HepG2 (cell line): ENCODE measurements around the gene ZNF618. TPM values are rescaled to one million over a fixed set of nuclear protein-coding genes. Genes with fewer than 3 reads are reported as not detected.
A peak's percentile ranks its signal among the peaks of the same experiment; 100 is the strongest.

Experiments used
- AKNA ChIP-seq: sonication (generic); formaldehyde crosslinking; IDR thresholded peaks from 2 replicates; pipeline ENCODE4 v1.4.0; 2020; ENCODE audit warnings: missing genetic modification reagents, borderline replicate concordance
- CHD4 ChIP-seq: fragments of 200-600 bp; sonication (generic); IDR thresholded peaks from 2 replicates; pipeline ENCODE4 v1.7.0; 2017; ENCODE audit warnings: mild to moderate bottlenecking, low read length, borderline replicate concordance
- CREBL2 ChIP-seq: sonication (generic); formaldehyde crosslinking; IDR thresholded peaks from 2 replicates; pipeline ENCODE4 v1.8.1; 2023; ENCODE audit warnings: missing genetic modification reagents, mild to moderate bottlenecking, borderline replicate concordance
- CSRNP2 ChIP-seq: sonication (generic); formaldehyde crosslinking; conservative IDR thresholded peaks from 2 replicates; pipeline ENCODE4 v1.8.0; 2022; ENCODE audit warnings: low read depth, missing genetic modification reagents
- HHEX ChIP-seq: IDR thresholded peaks from 2 replicates; pipeline ENCODE4 v1.6.1; 2016; ENCODE audit warnings: control low read depth
- IRF2 ChIP-seq: IDR thresholded peaks from 2 replicates; pipeline ENCODE4 v1.6.1; 2018; ENCODE audit warnings: missing genetic modification reagents, missing compliant biosample characterization
- NBN ChIP-seq: fragments of 450-650 bp; conservative IDR thresholded peaks from 2 replicates; pipeline ENCODE4 v1.6.1; 2017
- NFKB2 ChIP-seq: sonication (generic); formaldehyde crosslinking; IDR thresholded peaks from 2 replicates; pipeline ENCODE4 v1.4.0; 2020; ENCODE audit warnings: missing genetic modification reagents, borderline replicate concordance
- SAFB2 ChIP-seq: sonication (generic); formaldehyde crosslinking; IDR thresholded peaks from 2 replicates; pipeline ENCODE4 v1.5.1; 2020; ENCODE audit warnings: missing genetic modification reagents, low read depth, mild to moderate bottlenecking, borderline replicate concordance
- SIX4 ChIP-seq: sonication (generic); formaldehyde crosslinking; IDR thresholded peaks from 2 replicates; pipeline ENCODE4 v1.4.0; 2020; ENCODE audit warnings: missing genetic modification reagents
- SNAPC5 ChIP-seq: sonication (generic); formaldehyde crosslinking; IDR thresholded peaks from 2 replicates; pipeline ENCODE4 v1.8.1; 2023; ENCODE audit warnings: mild to moderate bottlenecking, missing genetic modification reagents, borderline replicate concordance
- SRSF9 ChIP-seq: fragments of 200-400 bp; formaldehyde crosslinking; IDR thresholded peaks from 2 replicates; pipeline ENCODE4 v1.6.1; 2018; ENCODE audit warnings: borderline replicate concordance, mild to moderate bottlenecking, low read depth, low read length; ENCODE audit not compliant: insufficient read depth, poor library complexity, severe bottlenecking
- THYN1 ChIP-seq: sonication (generic); formaldehyde crosslinking; IDR thresholded peaks from 2 replicates; pipeline ENCODE4 v1.8.1; 2023; ENCODE audit warnings: low read depth, mild to moderate bottlenecking, moderate library complexity, missing genetic modification reagents, borderline replicate concordance
- TRIM24 ChIP-seq: sonication (generic); formaldehyde crosslinking; IDR thresholded peaks from 2 replicates; pipeline ENCODE4 v1.8.0; 2022; ENCODE audit warnings: mild to moderate bottlenecking, missing genetic modification reagents
- ZBTB14 ChIP-seq: sonication (generic); formaldehyde crosslinking; IDR thresholded peaks from 2 replicates; pipeline ENCODE4 v1.4.0; 2020; ENCODE audit warnings: missing genetic modification reagents
- ZNF124 ChIP-seq: sonication (generic); formaldehyde crosslinking; IDR thresholded peaks from 2 replicates; pipeline ENCODE4 v1.4.0; 2020; ENCODE audit warnings: missing genetic modification reagents
- ZNF205 ChIP-seq: IDR thresholded peaks from 2 replicates; pipeline ENCODE4 v1.6.1; 2018; ENCODE audit warnings: missing biosample characterization, missing genetic modification reagents
- ZNF24 ChIP-seq: fragments of 450-650 bp; IDR thresholded peaks from 2 replicates; pipeline ENCODE4 v1.6.1; 2017; ENCODE audit warnings: antibody characterized with exemption, mild to moderate bottlenecking
- ZNF607 ChIP-seq: sonication (generic); formaldehyde crosslinking; IDR thresholded peaks from 2 replicates; pipeline ENCODE4 v1.5.1; 2020; ENCODE audit warnings: missing genetic modification reagents, mild to moderate bottlenecking, borderline replicate concordance
- ZNF703 ChIP-seq: sonication (generic); formaldehyde crosslinking; IDR thresholded peaks from 2 replicates; pipeline ENCODE4 v1.5.1; 2020; ENCODE audit warnings: missing genetic modification reagents, mild to moderate bottlenecking, moderate library complexity, borderline replicate concordance
- ZNF737 ChIP-seq: sonication (generic); formaldehyde crosslinking; IDR thresholded peaks from 2 replicates; pipeline ENCODE4 v1.5.0; 2020; ENCODE audit warnings: missing genetic modification reagents, mild to moderate bottlenecking, borderline replicate concordance
- ZNF777 ChIP-seq: sonication (generic); formaldehyde crosslinking; IDR thresholded peaks from 2 replicates; pipeline ENCODE4 v1.4.0; 2020; ENCODE audit warnings: missing genetic modification reagents
- polyA plus RNA-seq, 8 experiments: library from polyadenylated mRNA; depleted of rRNA in 3 of 8; stranded (reverse) in 7 of 8; unstranded in 1 of 8; fragments of >200 nt; fragmentation: Illumina TruSeq in 4 of 8; extraction: Trizol in 4 of 8; gene quantifications; 2 replicates each; pipeline versions ENCODE4 v1.2.1 to v1.2.3, GENCODE V29; 2011 to 2016; ENCODE audit warnings: low read depth in 4 of 8, missing spikeins in 1 of 8, mixed read lengths in 1 of 8; ENCODE audit not compliant: insufficient read depth in 1 of 8
- total RNA-seq, 5 experiments: library from RNA; depleted of rRNA; stranded (reverse); fragments of >200 nt; fragmentation: Illumina TruSeq; extraction: Trizol; gene quantifications; 2 replicates each; pipeline ENCODE4 v1.2.3, GENCODE V29; 2016; ENCODE audit warnings: low read depth in 1 of 5

The ZNF618 gene
- total and polyA plus RNA-seq, 2 of the 13 experiments (the other 11 are each of a cell fraction or from before 2014, with no cell fraction given) = 0.07 TPM

- TF ChIP-seq ZNF607 (CRISPR knock-in tag) = peak; percentile 79; the same call in 1 of the 2 replicates
- TF ChIP-seq THYN1 (CRISPR knock-in tag) = no peak
- no peak for TF ChIP-seq SNAPC5
- TF ChIP-seq ZNF124 (CRISPR knock-in tag) = no peak
- 0 out of 2 replicates have a peak, but pooled peaks have one; percentile 44 for TF ChIP-seq ZNF703 (CRISPR knock-in tag)
- TF ChIP-seq ZNF24 = no peak
- no peak for TF ChIP-seq NBN
- peak; percentile 74; the same call in 1 of the 2 replicates for TF ChIP-seq CHD4
- no peak; the same call in 1 of the 2 replicates for TF ChIP-seq AKNA (CRISPR knock-in tag)
- TF ChIP-seq ZNF205 (CRISPR knock-in tag) = peak; percentile 69
- TF ChIP-seq TRIM24 (CRISPR knock-in tag) = no peak
- TF ChIP-seq ZNF777 (CRISPR knock-in tag) = no peak
- TF ChIP-seq IRF2 (CRISPR knock-in tag) = peak; percentile 2; the same call in 1 of the 2 replicates
- TF ChIP-seq SAFB2 (CRISPR knock-in tag) = no peak; the same call in 1 of the 2 replicates
- TF ChIP-seq ZBTB14 (CRISPR knock-in tag) = no peak
- no peak for TF ChIP-seq CSRNP2 (CRISPR knock-in tag)
- peak; percentile 55 for TF ChIP-seq SIX4 (CRISPR knock-in tag)
- TF ChIP-seq NFKB2 (CRISPR knock-in tag) = no peak
- TF ChIP-seq SRSF9 = no peak
- TF ChIP-seq ZNF737 (CRISPR knock-in tag) = no peak
- 0 out of 2 replicates have a peak, but pooled peaks have one; percentile 31 for TF ChIP-seq CREBL2 (CRISPR knock-in tag)
- TF ChIP-seq HHEX (CRISPR knock-in tag) = no peak
These were observed 206.1 kb downstream of the ZNF618 start (continued) for GRCh38 chr9:114082017-114082762.
